Tibial nerve (tissue), 4 donors: Measurements from ENCODE around the gene CLIC1. TPM values are rescaled to one million over a fixed set of nuclear protein-coding genes. Genes with fewer than 3 reads are reported as not detected.

ENCODE experiments used
- DNase-seq, 2 donors: peaks; one replicate each; pipeline ENCODE4 v3.0.0-alpha.2; 2019; ENCODE audit warnings: low spot score in 2 of 2
- H3K27ac ChIP-seq, 4 donors: fragments of 200-600 bp; sonication (generic) in 3 of 4; one replicate each; pipeline ENCODE4 v1.5.1; 2017 to 2019; ENCODE audit warnings: mild to moderate bottlenecking in 1 of 4
- H3K27me3 ChIP-seq, 2 donors: fragments of 200-600 bp; sonication (generic) in 1 of 2; one replicate each; pipeline versions ENCODE4 v1.5.1 to v1.6.0; 2017 to 2019
- H3K36me3 ChIP-seq, 3 donors: fragments of 200-600 bp; sonication (generic); one replicate each; pipeline ENCODE4 v1.5.1; 2018 to 2019
- H3K4me1 ChIP-seq, 4 donors: fragments of 200-600 bp; sonication (generic) in 3 of 4; one replicate each; pipeline ENCODE4 v1.5.1; 2017 to 2019
- H3K4me3 ChIP-seq, 4 donors: fragments of 200-600 bp; sonication (generic) in 3 of 4; one replicate each; pipeline ENCODE4 v1.5.1; 2017 to 2019; ENCODE audit warnings: mild to moderate bottlenecking in 1 of 4, moderate library complexity in 1 of 4
- H3K9me3 ChIP-seq, 4 donors: fragments of 200-600 bp; sonication (generic) in 3 of 4; one replicate each; pipeline ENCODE4 v1.5.1; 2017 to 2019
- CTCF ChIP-seq, 5 experiments: fragments of 200-600 bp in 3 of 5; fragments of 450-650 bp in 2 of 5; sonication (generic) in 3 of 5; IDR thresholded peaks; one replicate each; pipeline ENCODE4 v1.5.1; 2016 to 2019; ENCODE audit warnings: antibody characterized with exemption in 5 of 5, mild to moderate bottlenecking in 3 of 5, moderate library complexity in 2 of 5
- EP300 ChIP-seq, 2 donors: sonication (generic); formaldehyde crosslinking; IDR thresholded peaks; one replicate each; pipeline ENCODE4 v1.6.1; 2017; ENCODE audit warnings: antibody characterized with exemption in 2 of 2, mild to moderate bottlenecking in 1 of 2
- POLR2A ChIP-seq, 2 donors: fragments of 450-650 bp; IDR thresholded peaks; one replicate each; pipeline ENCODE4 v1.6.1; 2017; ENCODE audit warnings: antibody characterized with exemption in 2 of 2, mild to moderate bottlenecking in 2 of 2, moderate library complexity in 2 of 2
- WGBS, 2 donors: methylation state at CpG; one replicate each; pipeline ENCODE4 v1.1.5; 2018; 5-methylcytosine and 5-hydroxymethylcytosine counted together
- total RNA-seq, 4 donors: library from RNA; depleted of rRNA; stranded (reverse); fragments of >200 nt; gene quantifications; one replicate each; pipeline ENCODE4 v1.1.0, GENCODE V29; 2016

The CLIC1 gene
- total RNA-seq, 4 donors from 2014 or later: 216 to 341 (median 246) TPM

DNA sequence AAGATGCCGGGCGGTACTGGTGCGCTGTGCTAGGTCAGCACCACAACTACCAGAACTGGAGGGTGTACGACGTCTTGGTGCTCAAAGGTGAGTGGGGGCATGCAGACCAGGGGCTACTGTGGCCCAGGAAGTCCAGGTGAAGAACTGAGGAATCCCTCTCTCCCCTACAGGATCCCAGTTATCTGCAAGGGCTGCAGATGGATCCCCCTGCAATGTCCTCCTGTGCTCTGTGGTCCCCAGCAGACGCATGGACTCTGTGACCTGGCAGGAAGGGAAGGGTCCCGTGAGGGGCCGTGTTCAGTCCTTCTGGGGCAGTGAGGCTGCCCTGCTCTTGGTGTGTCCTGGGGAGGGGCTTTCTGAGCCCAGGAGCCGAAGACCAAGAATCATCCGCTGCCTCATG, 28.6 kb downstream of the CLIC1 start:
- Histone ChIP-seq H3K4me1 (peaks cover 0 to 9% (median 3%) of the 10 kb centered on the region in 4 donors), H3K27ac (no peak overlapping the region), H3K9me3 (no peaks in the 10 kb centered on the region), H3K4me3 (no peak overlapping the region), H3K27me3 (no peaks in the 10 kb centered on the region), H3K36me3 (no peaks in the 10 kb centered on the region)
- DNase-seq: no peak
- WGBS, 2 donors: 84 to 87% methylated on average over 8 to 10 of the region's 10 CpGs
- no peak for TF ChIP-seq EP300 (IDR thresholded peaks at IDR 0.05)
- TF ChIP-seq CTCF (IDR thresholded peaks at IDR 0.05): no peak
- TF ChIP-seq POLR2A (IDR thresholded peaks at IDR 0.05): no peak

- H3K9me3 ChIP-seq: no peaks in the 10 kb centered on the region
- H3K4me3 ChIP-seq: no peak within 1 kb of the TSS
- 62 to 68% methylated on average over 3 of the region's 3 CpGs for WGBS, 2 donors
- H3K4me1 ChIP-seq: peaks cover 0 to 17% (median 10%) of the 10 kb centered on the region in 4 donors
- H3K27me3 ChIP-seq: no peaks in the 10 kb centered on the region
- DNase-seq: no peak
- no peaks in the 10 kb centered on the region for H3K36me3 ChIP-seq
- TF ChIP-seq CTCF (IDR thresholded peaks at IDR 0.05) (no peak), EP300 (IDR thresholded peaks at IDR 0.05) (no peak), POLR2A (IDR thresholded peaks at IDR 0.05) (no peak)
- no peak within 1 kb of the TSS for H3K27ac ChIP-seq
These were observed 29.7 kb downstream of the CLIC1 start, which contains the start of gene LY6G6F for GRCh38 chr6:31706599-31706998. LY6G6F (plus strand) TSS chr6:31706866; CDS start chr6:31706907, 41 bp downstream.

GRCh38 chr6:31705931-31706330, 30.4 kb downstream of the CLIC1 start:
- no peak for TF ChIP-seq POLR2A (IDR thresholded peaks at IDR 0.05)
- TF ChIP-seq CTCF (IDR thresholded peaks at IDR 0.05): no peak
- no peak for TF ChIP-seq EP300 (IDR thresholded peaks at IDR 0.05)
- 89 to 90% methylated on average over 6 of the region's 6 CpGs for WGBS, 2 donors
- H3K4me3 ChIP-seq: no peak overlapping the region
- no peak overlapping the region for H3K27ac ChIP-seq
- H3K36me3 ChIP-seq: no peaks in the 10 kb centered on the region
- H3K27me3 ChIP-seq: no peaks in the 10 kb centered on the region
- no peaks in the 10 kb centered on the region for H3K9me3 ChIP-seq
- peaks cover 0 to 24% (median 15%) of the 10 kb centered on the region in 4 donors for H3K4me1 ChIP-seq
- no peak for DNase-seq

GRCh38 chr6:31702819-31703716, 33.3 kb downstream of the CLIC1 start, which contains the start of gene ABHD16A:
ABHD16A (minus strand) TSS chr6:31703324; CDS start chr6:31703281, 43 bp downstream.
- peak within 1 kb of the TSS; percentile 61 to 92 (median 76) for H3K4me3 ChIP-seq
- peaks cover 0 to 21% (median 0%) of the 10 kb centered on the region in 3 donors for H3K36me3 ChIP-seq
- peak in 2 of 5 experiments; percentile 54 to 64 for TF ChIP-seq CTCF (IDR thresholded peaks at IDR 0.05)
- TF ChIP-seq EP300 (IDR thresholded peaks at IDR 0.05): peak; percentile 97 to 100
- peak; percentile 95 to 100 for TF ChIP-seq POLR2A (IDR thresholded peaks at IDR 0.05)
- no peaks in the 10 kb centered on the region for H3K27me3 ChIP-seq
- peak within 1 kb of the TSS; percentile 89 to 98 (median 96) for H3K27ac ChIP-seq
- DNase-seq: peak; percentile 99
- no peaks in the 10 kb centered on the region for H3K9me3 ChIP-seq
- WGBS, 2 donors: 1% methylated on average over 54 of the region's 54 CpGs
- H3K4me1 ChIP-seq: peaks cover 0 to 38% (median 16%) of the 10 kb centered on the region in 4 donors

- DNase-seq: no peak
- Histone ChIP-seq H3K4me1 (peaks cover 0 to 38% (median 16%) of the 10 kb centered on the region in 4 donors), H3K9me3 (no peaks in the 10 kb centered on the region), H3K4me3 (peak overlapping the region; percentile 61 to 92 (median 76)), H3K27ac (peak overlapping the region; percentile 89 to 98 (median 96)), H3K27me3 (no peaks in the 10 kb centered on the region), H3K36me3 (peaks cover 0 to 28% (median 0%) of the 10 kb centered on the region in 3 donors)
- 1% methylated on average over 10 of the region's 10 CpGs for WGBS, 2 donors
- no peak for TF ChIP-seq EP300 (IDR thresholded peaks at IDR 0.05)
- no peak for TF ChIP-seq CTCF (IDR thresholded peaks at IDR 0.05)
- TF ChIP-seq POLR2A (IDR thresholded peaks at IDR 0.05): no peak
These were observed 33.9 kb downstream of the CLIC1 start for GRCh38 chr6:31702405-31702818.
